Measurements from ENCODE around the gene RAB31. TPM values are rescaled to one million over a fixed set of nuclear protein-coding genes. Genes with fewer than 3 reads are reported as not detected.

RAB31 gene
- total RNA-seq, 1 experiment from 2014 or later = 118 TPM

- no peaks in the 10 kb centered on the region; the same call in 1 of the 2 replicates for H3K36me3 ChIP-seq (ENCODE audit: control insufficient read depth, insufficient read depth, low read length)
- DNase-seq (ENCODE audit: low read depth, low spot score) (no peak), ATAC-seq (no peak)
- no peak for TF ChIP-seq POLR2AphosphoS5 (IDR thresholded peaks at IDR 0.05; ENCODE audit: low read depth, low read length)
- TF ChIP-seq, protein P1, sequence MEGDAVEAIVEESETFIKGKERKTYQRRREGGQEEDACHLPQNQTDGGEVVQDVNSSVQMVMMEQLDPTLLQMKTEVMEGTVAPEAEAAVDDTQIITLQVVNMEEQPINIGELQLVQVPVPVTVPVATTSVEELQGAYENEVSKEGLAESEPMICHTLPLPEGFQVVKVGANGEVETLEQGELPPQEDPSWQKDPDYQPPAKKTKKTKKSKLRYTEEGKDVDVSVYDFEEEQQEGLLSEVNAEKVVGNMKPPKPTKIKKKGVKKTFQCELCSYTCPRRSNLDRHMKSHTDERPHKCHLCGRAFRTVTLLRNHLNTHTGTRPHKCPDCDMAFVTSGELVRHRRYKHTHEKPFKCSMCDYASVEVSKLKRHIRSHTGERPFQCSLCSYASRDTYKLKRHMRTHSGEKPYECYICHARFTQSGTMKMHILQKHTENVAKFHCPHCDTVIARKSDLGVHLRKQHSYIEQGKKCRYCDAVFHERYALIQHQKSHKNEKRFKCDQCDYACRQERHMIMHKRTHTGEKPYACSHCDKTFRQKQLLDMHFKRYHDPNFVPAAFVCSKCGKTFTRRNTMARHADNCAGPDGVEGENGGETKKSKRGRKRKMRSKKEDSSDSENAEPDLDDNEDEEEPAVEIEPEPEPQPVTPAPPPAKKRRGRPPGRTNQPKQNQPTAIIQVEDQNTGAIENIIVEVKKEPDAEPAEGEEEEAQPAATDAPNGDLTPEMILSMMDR (IDR thresholded peaks at IDR 0.05) = no peak
- ChIA-PET POLR2A (no interaction called here), CTCF (no interaction called here)
- BruUV-seq (replicated peaks) = no TSS peak
- in situ Hi-C loops (cut with HindIII; ENCODE audit: low pct_unique_long_range_greater_than_20kb, low sequenced_read_pairs) (no loop called here), intact Hi-C loops (cut with micrococcal nuclease; ENCODE audit: unreplicated experiment) (no loop called here)
- peaks cover 4% of the 10 kb centered on the region; the same call in 1 of the 2 replicates for H3K9me3 ChIP-seq (ENCODE audit: control insufficient read depth, insufficient read depth, low read depth, low read length)
- peaks cover 24% of the 10 kb centered on the region for H3K4me1 ChIP-seq (ENCODE audit: control insufficient read depth, insufficient read depth, low read length)
- no peak overlapping the region for H3K4me3 ChIP-seq (ENCODE audit: low read depth in 2 of 2, low read length in 2 of 2)
- H3K27ac ChIP-seq (ENCODE audit: low read length) = no peak overlapping the region
- H3K27me3 ChIP-seq (ENCODE audit: control insufficient read depth, insufficient read depth, low read length) = no peaks in the 10 kb centered on the region
Observed at GRCh38 chr18:9865764-9866490, 157.8 kb downstream of the RAB31 start.

DNA sequence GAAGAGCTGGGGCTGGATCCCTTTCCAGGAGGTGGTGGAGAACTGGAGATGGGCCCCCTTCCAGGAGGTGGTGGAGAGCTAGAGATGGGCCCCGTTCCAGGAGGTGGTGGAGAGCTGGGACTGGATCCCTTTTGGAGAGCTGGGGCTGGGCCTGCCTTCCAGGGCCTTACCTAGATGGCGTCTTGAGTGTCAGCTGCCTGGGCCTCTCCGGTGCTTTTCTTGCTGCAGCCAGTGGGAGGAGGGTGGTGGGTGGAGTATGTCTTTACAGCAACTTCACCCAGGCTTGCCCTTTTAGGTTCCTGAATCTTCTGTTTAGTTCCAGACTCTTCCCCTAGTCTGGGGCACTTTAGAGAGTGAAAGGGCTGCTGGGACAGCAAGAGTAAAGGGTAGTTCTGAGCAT is 158.5 kb downstream of the RAB31 start:
- BruUV-seq (replicated peaks) = no TSS peak
- Histone ChIP-seq H3K9me3 (ENCODE audit: control insufficient read depth, insufficient read depth, low read depth, low read length) (peaks cover 4% of the 10 kb centered on the region; the same call in 1 of the 2 replicates), H3K27me3 (ENCODE audit: control insufficient read depth, insufficient read depth, low read length) (no peaks in the 10 kb centered on the region), H3K27ac (ENCODE audit: low read length) (no peak overlapping the region), H3K36me3 (ENCODE audit: control insufficient read depth, insufficient read depth, low read length) (no peaks in the 10 kb centered on the region; the same call in 1 of the 2 replicates), H3K4me3 (ENCODE audit: low read depth in 2 of 2, low read length in 2 of 2) (no peak overlapping the region), H3K4me1 (ENCODE audit: control insufficient read depth, insufficient read depth, low read length) (peaks cover 27% of the 10 kb centered on the region)
- ATAC-seq (no peak), DNase-seq (ENCODE audit: low read depth, low spot score) (no peak)
- TF ChIP-seq POLR2AphosphoS5 (IDR thresholded peaks at IDR 0.05; ENCODE audit: low read depth, low read length) = no peak
- TF ChIP-seq, protein P1 (IDR thresholded peaks at IDR 0.05) = no peak
- no peak for TF ChIP-seq SIN3A (IDR thresholded peaks at IDR 0.05; ENCODE audit: borderline replicate concordance, insufficient read depth, low read depth, low read length)
- no peak for TF ChIP-seq TCF7L2 (IDR thresholded peaks at IDR 0.05; ENCODE audit: low read depth, low read length)
- TF ChIP-seq, protein P2, sequence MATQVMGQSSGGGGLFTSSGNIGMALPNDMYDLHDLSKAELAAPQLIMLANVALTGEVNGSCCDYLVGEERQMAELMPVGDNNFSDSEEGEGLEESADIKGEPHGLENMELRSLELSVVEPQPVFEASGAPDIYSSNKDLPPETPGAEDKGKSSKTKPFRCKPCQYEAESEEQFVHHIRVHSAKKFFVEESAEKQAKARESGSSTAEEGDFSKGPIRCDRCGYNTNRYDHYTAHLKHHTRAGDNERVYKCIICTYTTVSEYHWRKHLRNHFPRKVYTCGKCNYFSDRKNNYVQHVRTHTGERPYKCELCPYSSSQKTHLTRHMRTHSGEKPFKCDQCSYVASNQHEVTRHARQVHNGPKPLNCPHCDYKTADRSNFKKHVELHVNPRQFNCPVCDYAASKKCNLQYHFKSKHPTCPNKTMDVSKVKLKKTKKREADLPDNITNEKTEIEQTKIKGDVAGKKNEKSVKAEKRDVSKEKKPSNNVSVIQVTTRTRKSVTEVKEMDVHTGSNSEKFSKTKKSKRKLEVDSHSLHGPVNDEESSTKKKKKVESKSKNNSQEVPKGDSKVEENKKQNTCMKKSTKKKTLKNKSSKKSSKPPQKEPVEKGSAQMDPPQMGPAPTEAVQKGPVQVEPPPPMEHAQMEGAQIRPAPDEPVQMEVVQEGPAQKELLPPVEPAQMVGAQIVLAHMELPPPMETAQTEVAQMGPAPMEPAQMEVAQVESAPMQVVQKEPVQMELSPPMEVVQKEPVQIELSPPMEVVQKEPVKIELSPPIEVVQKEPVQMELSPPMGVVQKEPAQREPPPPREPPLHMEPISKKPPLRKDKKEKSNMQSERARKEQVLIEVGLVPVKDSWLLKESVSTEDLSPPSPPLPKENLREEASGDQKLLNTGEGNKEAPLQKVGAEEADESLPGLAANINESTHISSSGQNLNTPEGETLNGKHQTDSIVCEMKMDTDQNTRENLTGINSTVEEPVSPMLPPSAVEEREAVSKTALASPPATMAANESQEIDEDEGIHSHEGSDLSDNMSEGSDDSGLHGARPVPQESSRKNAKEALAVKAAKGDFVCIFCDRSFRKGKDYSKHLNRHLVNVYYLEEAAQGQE (IDR thresholded peaks at IDR 0.05; ENCODE audit: insufficient read depth in 1 of 2, low read depth in 2 of 2, low read length in 1 of 2) = no peak
- intact Hi-C loops (cut with micrococcal nuclease; ENCODE audit: unreplicated experiment) = no loop called here
- CTCF ChIA-PET = no interaction called here
- POLR2A ChIA-PET = no interaction called here
- in situ Hi-C loops (cut with HindIII; ENCODE audit: low pct_unique_long_range_greater_than_20kb, low sequenced_read_pairs) = no loop called here
